OCI-LY1 (cell line): ENCODE measurements around the gene ECD.
"Not testable (repeated sequence)": the region's sequence is repeated elsewhere in the genome, so short reads cannot be mapped to it uniquely, and the experiment has no call there.

Experiments used
- CTCF ChIP-seq: fragments of 200-600 bp; sonication (generic), shearing (Covaris generic); IDR thresholded peaks from 2 replicates; pipeline ENCODE4 v1.5.1; 2017; ENCODE audit warnings: mild to moderate bottlenecking, antibody characterized with exemption, low read length, moderate library complexity, mixed read lengths
- EZH2 ChIP-seq: fragments of 200-600 bp; sonication (generic), shearing (Covaris generic); IDR thresholded peaks from 2 replicates; pipeline ENCODE4 v1.8.0; 2017; ENCODE audit warnings: borderline replicate concordance, mixed run types, mild to moderate bottlenecking, antibody characterized with exemption, low read length, moderate library complexity, mixed read lengths

DNA sequence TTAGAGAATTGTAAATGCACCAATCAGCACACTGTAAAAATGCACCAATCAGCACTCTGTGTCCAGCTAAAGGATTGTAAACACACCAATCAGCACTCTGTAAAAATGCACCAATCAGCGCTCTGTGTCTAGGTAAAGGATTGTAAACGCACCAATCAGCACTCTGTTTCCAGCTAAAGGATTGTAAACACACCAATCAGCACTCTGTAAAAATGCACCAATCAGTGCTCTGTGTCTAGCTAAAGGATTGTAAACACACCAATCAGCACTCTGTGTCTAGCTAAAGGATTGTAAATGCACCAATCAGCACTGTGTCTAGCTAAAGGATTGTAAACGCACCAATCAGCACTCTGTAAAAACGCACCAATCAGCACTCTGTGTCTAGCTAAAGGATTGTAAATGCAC is 58.6 kb downstream of the ECD start:
- TF ChIP-seq CTCF, EZH2: not testable (repeated sequence)
